GM23248 (cell line): ENCODE measurements around the gene RNF175. TPM values are rescaled to one million over a fixed set of nuclear protein-coding genes. Genes with fewer than 3 reads are reported as not detected.
"Not testable (repeated sequence)": the region's sequence is repeated elsewhere in the genome, so short reads cannot be mapped to it uniquely, and the experiment has no call there.

Source experiments
- DNase-seq: peaks from one replicate; pipeline ENCODE4 v3.0.0-alpha.2; 2015
- H2AFZ ChIP-seq: fragments of 200-600 bp; sonication (generic); 2 replicates; pipeline ENCODE4 v1.6.1; 2016; ENCODE audit warnings: antibody characterized with exemption
- H3F3A ChIP-seq: fragments of 200-600 bp; sonication (generic); 2 replicates; pipeline ENCODE4 v1.6.1; 2016; ENCODE audit warnings: mild to moderate bottlenecking, antibody characterized with exemption, mixed run types; ENCODE audit not compliant: insufficient read depth
- H3K27ac ChIP-seq: fragments of 200-600 bp; sonication (generic); 2 replicates; pipeline ENCODE4 v1.5.1; 2016; ENCODE audit warnings: mild to moderate bottlenecking
- H3K27me3 ChIP-seq: fragments of 200-600 bp; sonication (generic); replicated peaks from 2 replicates; pipeline ENCODE4 v1.6.1; 2016; ENCODE audit warnings: mild to moderate bottlenecking; ENCODE audit not compliant: insufficient read depth
- H3K36me3 ChIP-seq: fragments of 200-600 bp; sonication (generic); 2 replicates; pipeline ENCODE4 v1.6.1; 2016; ENCODE audit warnings: low read depth, mild to moderate bottlenecking
- H3K4me1 ChIP-seq: fragments of 200-600 bp; sonication (generic); 2 replicates; pipeline ENCODE4 v1.6.1; 2016; ENCODE audit warnings: mild to moderate bottlenecking; ENCODE audit not compliant: insufficient read depth
- H3K4me2 ChIP-seq: fragments of 200-600 bp; sonication (generic); one replicate; pipeline ENCODE4 v1.6.1; 2016; ENCODE audit warnings: mild to moderate bottlenecking; ENCODE audit not compliant: unreplicated experiment
- H3K4me3 ChIP-seq: fragments of 200-600 bp; sonication (generic); 2 replicates; pipeline ENCODE4 v1.5.1; 2016; ENCODE audit warnings: mild to moderate bottlenecking
- H3K79me2 ChIP-seq: fragments of 200-600 bp; sonication (generic); 2 replicates; pipeline ENCODE4 v1.6.1; 2016; ENCODE audit warnings: mild to moderate bottlenecking; ENCODE audit not compliant: insufficient read depth
- H3K9ac ChIP-seq: fragments of 200-600 bp; sonication (generic); 2 replicates; pipeline ENCODE4 v1.6.1; 2016; ENCODE audit warnings: mild to moderate bottlenecking
- H3K9me2 ChIP-seq: fragments of 200-600 bp; sonication (generic); 2 replicates; pipeline ENCODE4 v1.6.1; 2016; ENCODE audit warnings: mixed run types, mild to moderate bottlenecking, moderate library complexity; ENCODE audit not compliant: insufficient read depth
- H3K9me3 ChIP-seq: fragments of 200-600 bp; sonication (generic); one replicate; pipeline ENCODE4 v1.6.1; 2017; ENCODE audit warnings: low read depth
- H4K20me1 ChIP-seq: fragments of 200-600 bp; sonication (generic); 2 replicates; pipeline ENCODE4 v1.6.0; 2016; ENCODE audit not compliant: insufficient read depth
- EZH2 ChIP-seq: fragments of 200-600 bp; sonication (generic); IDR thresholded peaks from 2 replicates; pipeline ENCODE4 v1.6.1; 2018; ENCODE audit warnings: antibody characterized with exemption, mild to moderate bottlenecking; ENCODE audit not compliant: insufficient read depth, poor library complexity, severe bottlenecking
- EZH2phosphoT487 ChIP-seq: fragments of 200-600 bp; sonication (generic); IDR thresholded peaks from 2 replicates; pipeline ENCODE4 v1.6.1; 2018; ENCODE audit warnings: antibody characterized with exemption, moderate library complexity, mild to moderate bottlenecking, low read depth; ENCODE audit not compliant: insufficient read depth
- WGBS, 2 experiments: methylation state at CpG; one replicate each; pipeline ENCODE4 v1.1.6; 2015 to 2017; ENCODE audit warnings: low lambda C conversion rate in 2 of 2, low coverage in 1 of 2; ENCODE audit errors: missing lambda C conversion rate in 2 of 2; 5-methylcytosine and 5-hydroxymethylcytosine counted together
- in situ Hi-C: fragments of 300-500 bp; cut with MboI; formaldehyde crosslinking; loops from 2 replicates; pipeline ENCODE4 v1.15.0; 2020
- polyA plus RNA-seq: library from polyadenylated mRNA; unstranded; fragments of >200 nt; fragmentation: Nextera tagmentation; extraction: Ambion mirVana; gene quantifications from 2 replicates; pipeline ENCODE4 v1.2.1, GENCODE V29; 2016
- total RNA-seq: library from RNA; depleted of rRNA; stranded (reverse); fragments of >200 nt; shearing (Covaris generic); gene quantifications from 2 replicates; pipeline ENCODE4 v1.2.3, GENCODE V29; 2014

Gene RNF175
- total and polyA plus RNA-seq, 2 experiments from 2014 or later: not detected

DNA sequence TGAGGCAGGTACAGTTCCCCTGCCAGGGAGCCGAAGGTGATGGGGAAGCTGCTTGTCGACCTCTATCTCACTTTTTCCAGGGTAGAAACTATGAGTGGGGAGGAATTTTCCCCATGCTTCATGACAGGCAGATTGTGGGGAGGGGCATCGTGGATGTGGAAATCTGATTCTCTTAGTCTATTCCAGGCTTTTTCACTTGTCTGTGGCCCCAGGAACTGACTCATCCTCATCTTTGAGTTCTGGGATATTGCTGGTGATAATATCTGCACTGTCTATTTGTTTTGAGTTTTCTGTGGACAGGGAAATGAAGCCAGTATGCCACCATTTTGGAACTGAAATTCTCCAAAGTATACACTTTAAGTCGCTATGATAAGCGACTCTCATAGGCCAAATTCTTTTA, 83.3 kb downstream of the RNF175 start:
- Histone ChIP-seq H4K20me1 (no peaks in the 10 kb centered on the region), H3K4me1 (peaks cover 9% of the 10 kb centered on the region), H3K4me3 (no peak overlapping the region), H3K27me3 (peaks cover 3% of the 10 kb centered on the region), H3K9me2 (no peaks in the 10 kb centered on the region), H3K79me2 (no peaks in the 10 kb centered on the region), H3K9ac (no peak overlapping the region), H2AFZ (no peak overlapping the region), H3K27ac (peak overlapping the region; percentile 18; the same call in 1 of the 2 replicates), H3K9me3 (no peaks in the 10 kb centered on the region), H3F3A (peaks cover 10% of the 10 kb centered on the region; the same call in 1 of the 2 replicates), H3K4me2 (peak overlapping the region; percentile 12), H3K36me3 (no peaks in the 10 kb centered on the region)
- in situ Hi-C loops: no loop called here
- TF ChIP-seq EZH2: no peak
- TF ChIP-seq EZH2phosphoT487: no peak
- 48 to 54% methylated on average over 5 of the region's 5 CpGs for WGBS, 2 experiments
- DNase-seq: peak; percentile 22

DNA sequence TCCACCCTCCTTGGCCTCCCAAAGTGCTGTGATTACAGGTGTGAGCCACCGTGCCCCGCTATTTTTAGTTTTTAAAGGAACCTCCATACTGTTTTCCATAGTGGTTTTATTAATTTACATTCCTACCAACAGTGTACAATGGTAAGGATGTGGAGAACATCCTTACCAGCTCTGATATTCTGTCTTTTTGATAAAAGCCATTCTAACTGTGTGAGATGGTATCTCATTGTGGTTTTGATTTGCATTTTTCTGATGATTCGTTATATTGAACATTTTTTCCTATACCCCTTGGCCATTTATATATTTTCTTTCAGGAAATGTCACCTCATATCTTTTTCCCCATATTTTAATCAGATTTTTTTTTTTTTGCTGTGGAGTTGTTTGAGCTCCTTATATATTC, 90.0 kb downstream of the RNF175 start:
- H2AFZ ChIP-seq: no peak overlapping the region
- in situ Hi-C loops: no loop called here

DNA sequence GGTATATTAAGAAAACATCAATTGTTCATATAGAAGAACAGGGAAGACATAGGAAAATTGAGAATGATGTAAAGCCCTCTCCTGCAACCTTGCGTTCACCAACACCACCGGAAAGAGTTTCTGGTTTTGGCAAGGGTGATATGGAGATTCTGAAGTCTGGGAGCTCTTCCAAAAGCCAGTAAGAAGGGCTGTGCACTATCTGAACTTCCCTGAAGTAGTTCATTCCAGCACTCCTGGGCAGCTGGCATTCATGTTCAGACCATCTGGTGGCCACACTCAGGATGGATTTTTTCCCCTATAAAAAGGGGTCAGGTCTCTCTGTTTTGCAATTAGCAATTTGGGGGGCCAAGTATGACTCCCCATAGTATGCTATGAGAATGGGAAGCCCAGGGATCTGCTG, 91.2 kb downstream of the RNF175 start:
- no peak overlapping the region for H2AFZ ChIP-seq
- H3K36me3 ChIP-seq: no peaks in the 10 kb centered on the region
- TF ChIP-seq EZH2 (no peak), EZH2phosphoT487 (no peak)
- no peaks in the 10 kb centered on the region for H4K20me1 ChIP-seq
- H3K4me2 ChIP-seq: no peak overlapping the region
- peaks cover 4% of the 10 kb centered on the region; the same call in 1 of the 2 replicates for H3K27me3 ChIP-seq
- WGBS, 2 experiments: 28 to 31% methylated on average over 2 of the region's 2 CpGs
- no peak overlapping the region for H3K27ac ChIP-seq
- in situ Hi-C loops: no loop called here
- H3K4me1 ChIP-seq: no peaks in the 10 kb centered on the region
- H3K9me2 ChIP-seq: no peaks in the 10 kb centered on the region
- no peak overlapping the region for H3K9ac ChIP-seq
- no peak for DNase-seq
- H3K9me3 ChIP-seq: no peaks in the 10 kb centered on the region
- no peaks in the 10 kb centered on the region for H3K79me2 ChIP-seq
- H3F3A ChIP-seq: no peaks in the 10 kb centered on the region
- H3K4me3 ChIP-seq: no peak overlapping the region

More for the DNA sequence above, 90.0 kb downstream of the RNF175 start:
- no peaks in the 10 kb centered on the region for H3K4me1 ChIP-seq
- no peak overlapping the region for H3K9ac ChIP-seq
- H3K27me3 ChIP-seq: peaks cover 4% of the 10 kb centered on the region; the same call in 1 of the 2 replicates
- H3F3A ChIP-seq: no peaks in the 10 kb centered on the region
- no peaks in the 10 kb centered on the region for H3K9me3 ChIP-seq
- no peak for DNase-seq
- WGBS, 2 experiments: 51 to 59% methylated on average over 3 of the region's 3 CpGs
- H3K27ac ChIP-seq: no peak overlapping the region
- TF ChIP-seq EZH2phosphoT487 (no peak), EZH2 (no peak)
- no peaks in the 10 kb centered on the region for H3K79me2 ChIP-seq
- H3K9me2 ChIP-seq: no peaks in the 10 kb centered on the region
- no peak overlapping the region for H3K4me2 ChIP-seq
- no peaks in the 10 kb centered on the region for H4K20me1 ChIP-seq
- no peaks in the 10 kb centered on the region for H3K36me3 ChIP-seq
- H3K4me3 ChIP-seq: no peak overlapping the region

DNA sequence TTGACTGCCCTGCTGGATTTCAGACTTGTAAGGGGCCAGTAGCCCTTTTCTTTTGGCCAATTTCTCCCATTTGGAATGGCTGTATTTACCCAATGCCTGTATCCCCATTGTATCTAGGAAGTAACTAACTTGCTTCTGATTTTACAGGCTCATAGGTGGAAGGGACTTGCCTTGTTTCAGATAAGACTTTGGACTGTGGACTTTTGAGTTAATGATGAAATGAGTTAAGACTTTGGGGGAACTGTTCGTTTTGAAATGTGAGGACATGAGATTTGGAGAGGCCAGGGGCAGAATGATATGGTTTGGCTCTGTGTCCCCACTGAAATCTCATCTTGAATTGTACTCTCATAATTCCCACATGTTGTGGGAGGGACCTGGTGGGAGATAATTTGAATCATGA, 93.3 kb downstream of the RNF175 start:
- WGBS, 2 experiments: 4 to 5% methylated on average over 1 of the region's 1 CpG
- H3K27me3 ChIP-seq, H3F3A ChIP-seq, H3K36me3 ChIP-seq, H3K9me2 ChIP-seq, H3K79me2 ChIP-seq, DNase-seq, H3K4me3 ChIP-seq, H3K27ac ChIP-seq, H3K4me2 ChIP-seq, H2AFZ ChIP-seq, H4K20me1 ChIP-seq, in situ Hi-C loops, H3K9ac ChIP-seq, H3K9me3 ChIP-seq, H3K4me1 ChIP-seq: not testable (repeated sequence)

DNA sequence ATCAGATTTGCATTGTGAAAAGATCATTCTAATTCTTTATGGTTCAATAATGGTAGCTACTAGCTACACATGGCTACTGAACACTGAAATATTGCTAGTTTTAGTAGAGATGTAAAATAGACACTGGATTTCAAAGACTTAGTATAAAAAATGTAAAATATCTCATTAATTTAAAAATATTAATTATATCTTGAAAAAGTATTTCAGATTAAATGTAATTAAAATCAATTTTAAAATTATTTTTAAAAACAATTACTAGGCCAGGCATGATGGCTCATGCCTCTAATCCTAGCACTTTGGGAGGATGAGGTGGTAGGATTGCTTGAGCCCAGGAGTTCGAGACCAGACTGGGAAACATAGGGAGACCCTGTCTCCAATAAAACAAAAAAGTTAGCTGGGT, 96.2 kb downstream of the RNF175 start:
- H3K9me3 ChIP-seq: no peaks in the 10 kb centered on the region
- no peaks in the 10 kb centered on the region for H3K27me3 ChIP-seq
- H3K4me1 ChIP-seq: no peaks in the 10 kb centered on the region
- TF ChIP-seq EZH2 (no peak), EZH2phosphoT487 (no peak)
- H4K20me1 ChIP-seq: no peaks in the 10 kb centered on the region
- in situ Hi-C loops: no loop called here
- no peaks in the 10 kb centered on the region for H3K36me3 ChIP-seq
- 21 to 25% methylated on average over 1 of the region's 1 CpG for WGBS, 2 experiments
- H3K27ac ChIP-seq: no peak overlapping the region
- H2AFZ ChIP-seq: no peak overlapping the region
- no peak overlapping the region for H3K4me3 ChIP-seq
- H3K9ac ChIP-seq: no peak overlapping the region
- H3F3A ChIP-seq: no peaks in the 10 kb centered on the region
- H3K4me2 ChIP-seq: no peak overlapping the region
- H3K9me2 ChIP-seq: no peaks in the 10 kb centered on the region
- no peaks in the 10 kb centered on the region for H3K79me2 ChIP-seq
- no peak for DNase-seq
